Breast epithelium (tissue), 3 donors: ENCODE data around the gene KIR3DL1.

Source experiments
- POLR2A ChIP-seq: fragments of 450-650 bp; IDR thresholded peaks from one replicate; pipeline ENCODE4 v1.6.1; 2016; ENCODE audit warnings: antibody characterized with exemption, mild to moderate bottlenecking, moderate library complexity
- POLR2AphosphoS5 ChIP-seq, 3 donors: sonication (generic); formaldehyde crosslinking; IDR thresholded peaks; one replicate each; pipeline ENCODE4 v1.6.1; 2017; ENCODE audit warnings: antibody characterized with exemption in 3 of 3
- TF ChIP-seq, protein P1 (sequence below), 3 donors: fragments of 450-650 bp; IDR thresholded peaks; one replicate each; pipeline ENCODE4 v1.5.1; 2016 to 2017; ENCODE audit warnings: antibody characterized with exemption in 3 of 3, mild to moderate bottlenecking in 3 of 3, moderate library complexity in 3 of 3

DNA sequence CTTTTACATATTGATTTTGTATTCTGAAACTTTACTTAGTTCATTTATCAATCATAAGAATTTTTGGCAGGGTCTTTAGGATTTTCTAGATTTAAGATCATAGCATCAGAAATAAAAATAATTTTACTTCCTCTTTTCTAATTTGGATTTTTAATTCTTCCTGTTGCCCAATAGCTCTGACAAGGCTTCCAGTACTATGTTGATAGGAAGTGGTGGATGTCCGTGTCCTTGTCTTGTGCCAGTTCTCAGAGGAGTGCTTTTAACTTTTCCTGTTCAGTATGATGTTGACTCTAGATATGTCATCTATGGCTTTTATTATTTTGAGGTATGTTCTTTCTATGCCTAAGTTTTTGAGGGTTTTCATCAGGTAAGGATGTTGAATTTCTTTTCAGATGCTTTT is 20.5 kb upstream of the KIR3DL1 start:
- TF ChIP-seq, protein P1, sequence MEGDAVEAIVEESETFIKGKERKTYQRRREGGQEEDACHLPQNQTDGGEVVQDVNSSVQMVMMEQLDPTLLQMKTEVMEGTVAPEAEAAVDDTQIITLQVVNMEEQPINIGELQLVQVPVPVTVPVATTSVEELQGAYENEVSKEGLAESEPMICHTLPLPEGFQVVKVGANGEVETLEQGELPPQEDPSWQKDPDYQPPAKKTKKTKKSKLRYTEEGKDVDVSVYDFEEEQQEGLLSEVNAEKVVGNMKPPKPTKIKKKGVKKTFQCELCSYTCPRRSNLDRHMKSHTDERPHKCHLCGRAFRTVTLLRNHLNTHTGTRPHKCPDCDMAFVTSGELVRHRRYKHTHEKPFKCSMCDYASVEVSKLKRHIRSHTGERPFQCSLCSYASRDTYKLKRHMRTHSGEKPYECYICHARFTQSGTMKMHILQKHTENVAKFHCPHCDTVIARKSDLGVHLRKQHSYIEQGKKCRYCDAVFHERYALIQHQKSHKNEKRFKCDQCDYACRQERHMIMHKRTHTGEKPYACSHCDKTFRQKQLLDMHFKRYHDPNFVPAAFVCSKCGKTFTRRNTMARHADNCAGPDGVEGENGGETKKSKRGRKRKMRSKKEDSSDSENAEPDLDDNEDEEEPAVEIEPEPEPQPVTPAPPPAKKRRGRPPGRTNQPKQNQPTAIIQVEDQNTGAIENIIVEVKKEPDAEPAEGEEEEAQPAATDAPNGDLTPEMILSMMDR (IDR thresholded peaks at IDR 0.05), result no peak
- no peak for TF ChIP-seq POLR2A
- no peak for TF ChIP-seq POLR2AphosphoS5 (IDR thresholded peaks at IDR 0.05)
